Left lung (tissue), 10 donors: Measurements from ENCODE around the gene PDCD6IP. TPM values are rescaled to one million over a fixed set of nuclear protein-coding genes. Genes with fewer than 3 reads are reported as not detected.
A peak's percentile ranks its signal among the peaks of the same experiment; 100 is the strongest.

ENCODE experiments used
- ATAC-seq: fragments of 200-7000 bp; cut with Tn5 transposase; one replicate; pipeline ENCODE4 v1.9.1; 2020; ENCODE audit warnings: moderate library complexity
- DNase-seq, 4 donors: peaks; one replicate each; pipeline ENCODE4 v3.0.0-alpha.2; 2013 to 2020
- H3K27ac ChIP-seq, 2 donors: fragments of 200-600 bp; sonication (generic) in 1 of 2; one replicate each; pipeline versions ENCODE4 v1.5.0 to v1.8.0; 2020 to 2021
- H3K27me3 ChIP-seq, 2 donors: fragments of 200-600 bp; sonication (generic) in 1 of 2; one replicate each; pipeline versions ENCODE4 v1.5.0 to v1.8.0; 2020 to 2021
- H3K36me3 ChIP-seq, 2 donors: fragments of 200-600 bp; sonication (generic) in 1 of 2; one replicate each; pipeline versions ENCODE4 v1.5.0 to v1.8.0; 2020 to 2021
- H3K4me1 ChIP-seq, 2 donors: fragments of 200-600 bp; one replicate each; pipeline ENCODE4 v1.8.0; 2021
- H3K4me3 ChIP-seq, 2 donors: fragments of 200-600 bp; sonication (generic) in 1 of 2; one replicate each; pipeline versions ENCODE4 v1.5.0 to v1.8.0; 2020 to 2021; ENCODE audit warnings: mild to moderate bottlenecking in 1 of 2
- H3K9me3 ChIP-seq, 2 donors: fragments of 200-600 bp; sonication (generic) in 1 of 2; one replicate each; pipeline versions ENCODE4 v1.5.0 to v1.8.0; 2020 to 2021
- intact Hi-C, 2 donors: fragments of 100-400 bp; cut with DNase I; formaldehyde crosslinking; loops; one replicate each; pipeline versions ENCODE4 v1.11.2 to v1.14.2; 2022
- polyA plus RNA-seq, 6 donors: library from polyadenylated mRNA; unstranded; fragments of 120-200 nt; gene quantifications; one replicate each; pipeline ENCODE4 v1.2.1, GENCODE V29; 2013; ENCODE audit not compliant: insufficient read length in 6 of 6
- total RNA-seq, 2 donors: library from RNA; stranded (reverse); fragmentation: NEBNext Ultra II Directional; extraction: Animal tissue kit (Norgen Biotek cat#: 25700); gene quantifications; one replicate each; pipeline ENCODE4 v1.2.1, GENCODE V29; 2021
- TF ChIP-seq, protein P1 (sequence below), 2 donors: fragments of 200-600 bp; sonication (generic) in 1 of 2; IDR thresholded peaks; one replicate each; pipeline versions ENCODE4 v1.5.0 to v1.8.0; 2021; ENCODE audit warnings: antibody characterized with exemption in 2 of 2
- donor health status: DM: no; HTN: yes; CAD: no.
- donor health status: DM: no; HTN: no; CAD: no.

Gene PDCD6IP
- total and polyA plus RNA-seq, 8 donors = 172 to 270 (median 205) TPM

DNA sequence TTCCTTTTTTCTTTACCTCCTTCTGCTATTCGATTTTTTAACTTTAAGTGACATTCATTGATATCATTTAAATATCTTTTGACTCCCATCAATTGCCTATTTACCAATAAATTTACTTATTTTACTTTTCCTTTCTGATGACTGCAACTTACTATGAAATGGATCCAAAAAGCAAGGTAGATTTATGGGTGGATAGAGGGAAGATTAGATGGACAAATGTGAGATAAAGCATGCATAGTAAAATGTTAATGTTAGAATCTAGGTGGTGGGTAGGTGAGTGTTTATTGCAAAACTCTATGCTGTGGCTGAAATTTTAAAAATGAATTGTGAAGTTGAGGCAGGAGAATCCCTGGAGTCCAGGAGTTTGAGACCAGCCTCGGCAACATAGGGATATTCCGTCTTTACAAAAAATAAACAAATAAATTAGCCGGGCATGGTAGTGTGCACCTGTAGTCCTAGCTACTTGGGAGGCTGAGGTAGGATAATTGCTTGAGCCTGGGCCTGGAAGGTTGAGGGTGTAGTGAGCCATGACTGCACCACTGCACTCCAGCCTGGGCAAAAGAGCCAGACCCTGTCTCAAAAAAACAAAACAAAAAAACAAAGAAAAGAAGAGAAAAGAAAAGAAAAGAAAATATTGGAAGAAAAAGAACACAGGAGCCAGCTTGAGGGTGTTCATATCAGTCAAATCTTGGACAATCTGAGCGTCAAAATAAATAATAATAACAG is 6.1 kb upstream of the PDCD6IP start:
- Histone ChIP-seq H3K4me3 (no peak overlapping the region), H3K4me1 (peaks cover 0 to 4% of the 10 kb centered on the region in 2 donors), H3K9me3 (no peaks in the 10 kb centered on the region), H3K27me3 (no peaks in the 10 kb centered on the region), H3K27ac (no peak overlapping the region), H3K36me3 (no peaks in the 10 kb centered on the region)
- ATAC-seq (no peak), DNase-seq (no peak)
- intact Hi-C loops = no loop called here
- TF ChIP-seq, protein P1, sequence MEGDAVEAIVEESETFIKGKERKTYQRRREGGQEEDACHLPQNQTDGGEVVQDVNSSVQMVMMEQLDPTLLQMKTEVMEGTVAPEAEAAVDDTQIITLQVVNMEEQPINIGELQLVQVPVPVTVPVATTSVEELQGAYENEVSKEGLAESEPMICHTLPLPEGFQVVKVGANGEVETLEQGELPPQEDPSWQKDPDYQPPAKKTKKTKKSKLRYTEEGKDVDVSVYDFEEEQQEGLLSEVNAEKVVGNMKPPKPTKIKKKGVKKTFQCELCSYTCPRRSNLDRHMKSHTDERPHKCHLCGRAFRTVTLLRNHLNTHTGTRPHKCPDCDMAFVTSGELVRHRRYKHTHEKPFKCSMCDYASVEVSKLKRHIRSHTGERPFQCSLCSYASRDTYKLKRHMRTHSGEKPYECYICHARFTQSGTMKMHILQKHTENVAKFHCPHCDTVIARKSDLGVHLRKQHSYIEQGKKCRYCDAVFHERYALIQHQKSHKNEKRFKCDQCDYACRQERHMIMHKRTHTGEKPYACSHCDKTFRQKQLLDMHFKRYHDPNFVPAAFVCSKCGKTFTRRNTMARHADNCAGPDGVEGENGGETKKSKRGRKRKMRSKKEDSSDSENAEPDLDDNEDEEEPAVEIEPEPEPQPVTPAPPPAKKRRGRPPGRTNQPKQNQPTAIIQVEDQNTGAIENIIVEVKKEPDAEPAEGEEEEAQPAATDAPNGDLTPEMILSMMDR (IDR thresholded peaks at IDR 0.05) = no peak

DNA sequence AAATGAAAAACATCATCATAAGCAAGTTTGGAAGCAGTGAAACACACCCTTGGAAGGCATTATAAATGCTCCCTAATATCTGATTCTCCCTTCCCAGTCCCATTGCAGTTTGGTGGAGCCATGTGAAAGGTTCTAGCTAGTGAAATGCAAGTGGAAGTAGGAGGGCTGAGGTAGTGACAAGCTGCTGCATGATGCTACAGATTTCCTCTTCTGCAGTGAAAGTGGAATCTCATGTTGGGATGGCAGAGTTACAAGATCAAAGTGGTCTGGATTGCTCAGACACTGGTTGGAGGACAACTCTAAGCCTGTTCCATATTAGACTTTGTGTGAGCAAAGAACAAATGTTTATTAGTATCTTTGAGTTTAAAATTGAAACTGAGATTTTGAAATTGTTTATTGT is 3.3 kb upstream of the PDCD6IP start:
- H3K27me3 ChIP-seq = no peaks in the 10 kb centered on the region
- peaks cover 6 to 20% of the 10 kb centered on the region in 2 donors for H3K4me1 ChIP-seq
- TF ChIP-seq, protein P1 (IDR thresholded peaks at IDR 0.05) = no peak
- intact Hi-C loops = no loop called here
- H3K27ac ChIP-seq = no peak overlapping the region
- no peak for DNase-seq
- H3K36me3 ChIP-seq = no peaks in the 10 kb centered on the region
- ATAC-seq = no peak
- no peak overlapping the region for H3K4me3 ChIP-seq
- no peaks in the 10 kb centered on the region for H3K9me3 ChIP-seq

DNA sequence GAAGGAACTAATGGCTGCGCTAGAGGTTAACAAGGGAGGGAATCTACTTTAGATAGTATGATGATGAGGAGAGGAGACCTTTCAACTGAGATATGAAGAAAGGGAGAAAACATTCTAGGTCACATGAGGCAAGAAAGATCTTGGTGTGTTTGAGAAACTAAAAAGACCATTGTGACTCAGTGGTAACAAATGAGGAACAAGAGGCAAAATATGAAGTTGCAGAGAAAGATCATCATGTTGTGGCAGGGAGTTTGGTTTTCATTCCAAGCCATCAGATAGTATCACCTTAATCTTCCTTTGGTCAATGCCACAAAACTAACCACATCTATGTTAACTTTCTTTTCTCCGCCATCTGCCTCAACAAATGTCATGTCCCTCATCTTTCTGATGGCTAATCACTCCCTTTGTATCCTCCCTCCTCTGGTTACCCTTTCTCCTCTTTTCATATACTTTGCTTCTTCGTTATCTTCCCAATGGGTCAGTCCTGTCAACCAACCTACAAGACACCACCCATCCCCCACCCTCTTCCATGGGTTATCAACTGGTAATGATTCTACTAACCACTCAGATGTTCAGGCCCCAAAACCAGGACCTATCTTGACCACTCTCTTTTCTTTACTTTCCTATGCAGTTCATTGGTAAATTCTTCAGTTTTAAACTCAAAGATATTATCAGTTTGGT is 2.4 kb upstream of the PDCD6IP start:
- Histone ChIP-seq H3K36me3 (no peaks in the 10 kb centered on the region), H3K27ac (no peak overlapping the region), H3K4me3 (no peak overlapping the region), H3K4me1 (peaks cover 15 to 29% of the 10 kb centered on the region in 2 donors), H3K9me3 (no peaks in the 10 kb centered on the region), H3K27me3 (no peaks in the 10 kb centered on the region)
- ATAC-seq (no peak), DNase-seq (no peak)
- TF ChIP-seq, protein P1 (IDR thresholded peaks at IDR 0.05) = no peak
- intact Hi-C loops = no loop called here

DNA sequence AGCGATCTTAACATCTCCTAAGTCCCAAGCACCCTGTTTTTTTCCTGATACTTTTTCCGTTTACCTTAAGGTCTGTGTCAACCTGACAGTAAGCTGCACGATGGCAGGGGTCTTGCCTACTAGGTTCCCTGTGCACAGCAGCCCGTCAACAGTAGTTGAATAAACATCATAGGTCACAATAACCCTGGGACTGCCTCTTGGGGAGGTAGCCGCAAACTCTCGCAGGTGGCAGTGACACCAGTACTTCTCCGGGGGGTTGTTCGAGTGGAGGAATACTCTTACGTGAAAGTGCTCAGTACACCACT is 365 bp upstream of the PDCD6IP start:
- peak overlapping the region; percentile 87 to 92 for H3K4me3 ChIP-seq
- H3K9me3 ChIP-seq = no peaks in the 10 kb centered on the region
- intact Hi-C loops = no loop called here
- ATAC-seq (peak; percentile 41), DNase-seq (no peak)
- peaks cover 27 to 46% of the 10 kb centered on the region in 2 donors for H3K4me1 ChIP-seq
- TF ChIP-seq, protein P1 (IDR thresholded peaks at IDR 0.05) = no peak
- H3K27me3 ChIP-seq = no peaks in the 10 kb centered on the region
- peak overlapping the region; percentile 97 to 99 for H3K27ac ChIP-seq
- H3K36me3 ChIP-seq = no peaks in the 10 kb centered on the region

DNA sequence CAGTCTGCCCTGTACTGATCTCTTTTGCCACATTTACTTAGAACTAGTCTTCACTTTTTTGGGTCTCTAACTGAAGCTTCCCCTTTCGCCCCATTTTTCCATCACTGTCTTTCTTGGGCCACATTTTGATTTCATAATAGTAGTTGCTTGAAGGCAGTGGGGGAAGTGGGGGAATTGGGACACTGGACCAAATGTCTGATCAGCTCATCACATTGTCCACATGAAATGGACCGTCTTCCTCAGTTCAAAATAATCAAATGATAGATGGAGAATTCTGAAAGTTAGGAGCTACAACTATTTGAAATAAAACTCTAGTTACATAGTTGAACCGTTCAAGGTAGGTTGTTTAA is 747 bp downstream of the PDCD6IP start:
- ATAC-seq = no peak
- H3K27ac ChIP-seq = peak overlapping the region; percentile 97 to 99
- TF ChIP-seq, protein P1 (IDR thresholded peaks at IDR 0.05) = no peak

More for the DNA sequence above, 747 bp downstream of the PDCD6IP start:
- H3K27me3 ChIP-seq = no peaks in the 10 kb centered on the region
- H3K36me3 ChIP-seq = peaks cover 0 to 6% of the 10 kb centered on the region in 2 donors
- peak overlapping the region; percentile 87 to 92 for H3K4me3 ChIP-seq
- peaks cover 27 to 57% of the 10 kb centered on the region in 2 donors for H3K4me1 ChIP-seq
- no peaks in the 10 kb centered on the region for H3K9me3 ChIP-seq
- no peak for DNase-seq
- intact Hi-C loops = no loop called here
